Measurements from ENCODE around the gene SLC25A45. TPM values are rescaled to one million over a fixed set of nuclear protein-coding genes. Genes with fewer than 3 reads are reported as not detected.
A peak's percentile ranks its signal among the peaks of the same experiment; 100 is the strongest.

SLC25A45 gene
- total and polyA plus RNA-seq, 2 experiments from 2014 or later = 0.10 to 0.74 TPM

DNA sequence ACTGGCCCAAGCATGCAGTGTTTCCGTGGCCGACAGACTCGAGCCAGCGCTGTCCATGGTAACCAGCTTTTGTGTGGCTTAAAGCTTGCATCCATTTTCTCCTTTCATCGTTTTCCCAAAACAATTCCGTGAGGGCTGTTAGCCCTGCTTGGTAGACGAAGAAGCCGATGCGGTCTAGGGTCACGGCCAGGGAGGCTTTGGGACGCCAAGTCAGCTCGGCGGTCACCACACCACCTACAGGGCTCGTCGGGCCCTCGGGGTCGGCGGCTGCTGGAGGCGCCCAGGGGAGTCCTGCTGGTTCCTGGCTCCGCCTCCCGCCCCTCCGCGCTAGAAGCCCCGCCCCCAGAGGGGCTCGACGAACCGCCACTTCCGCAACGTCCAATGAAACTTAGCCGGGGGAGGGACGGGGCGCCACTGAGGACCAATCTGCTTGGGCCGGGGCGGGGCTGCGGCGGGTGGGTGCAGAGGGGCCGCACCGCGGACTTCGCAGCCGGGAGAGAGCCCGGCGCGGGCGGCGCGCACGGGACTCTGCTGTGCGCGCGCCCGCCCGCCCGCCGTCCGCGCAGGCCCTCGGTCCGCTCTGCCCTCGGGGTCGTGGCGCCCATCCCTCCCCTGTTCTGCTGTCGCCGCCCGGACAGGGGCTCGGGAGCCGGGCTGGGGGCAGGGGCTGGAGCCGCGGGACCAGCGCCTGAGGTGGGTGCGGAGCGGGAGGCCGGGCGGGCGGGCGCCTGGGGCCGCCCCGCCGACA, 28.0 kb downstream of the SLC25A45 start, which contains the start of gene TIGD3:
TSS of gene TIGD3 (plus strand) at position 487 of the 748 bp plus-strand sequence. CDS start 1,058 bp downstream, outside the sequence.
- H2AFZ ChIP-seq = peak within 1 kb of the TSS; percentile 98

DNA sequence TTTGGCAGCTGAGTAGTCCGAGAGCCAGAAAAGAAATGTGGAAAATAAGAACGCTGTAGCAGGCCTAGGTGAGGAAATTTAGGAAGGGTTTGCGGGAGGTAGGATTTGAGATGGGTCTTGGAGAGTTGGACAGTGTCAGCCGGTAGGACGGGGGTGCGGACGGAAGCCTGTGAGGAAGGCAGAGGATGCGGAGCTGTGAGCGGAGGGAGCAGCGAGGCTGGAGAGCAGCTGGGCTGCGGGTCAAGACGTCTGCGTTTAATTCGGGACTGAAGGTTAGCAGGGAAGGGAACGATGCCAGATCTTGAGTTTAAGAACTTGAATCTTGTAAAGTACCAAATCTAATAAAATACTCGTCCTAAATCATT, 28.6 kb downstream of the SLC25A45 start:
- peaks cover 37% of the 10 kb centered on the region for H3K27me3 Mint-ChIP-seq (ENCODE audit: insufficient read depth, low read depth, poor library complexity)
- ATAC-seq (peak; percentile 37), DNase-seq (ENCODE audit: low spot score) (no peak)
- H3K27ac Mint-ChIP-seq = no peak overlapping the region
- 0 out of 2 replicates have a peak overlapping the region, but pooled peaks have one; percentile 3 for H3K27ac ChIP-seq (ENCODE audit: low read depth)
- TF ChIP-seq STAT1 (IDR thresholded peaks at IDR 0.05; ENCODE audit: unreplicated experiment) (no peak), POLR2AphosphoS5 (IDR thresholded peaks at IDR 0.05; ENCODE audit: low read depth) (peak; percentile 45; the same call in 1 of the 2 replicates)
- H3K4me3 ChIP-seq = peak overlapping the region; percentile 92
- H3K4me3 Mint-ChIP-seq = peak overlapping the region; percentile 69
- peaks cover 10% of the 10 kb centered on the region for H3K4me1 Mint-ChIP-seq
- 0 out of 2 replicates have a peak overlapping the region, but pooled peaks have one; percentile 85 for H2AFZ ChIP-seq
- H4K20me1 ChIP-seq (replicated peaks; ENCODE audit: insufficient read depth) = peaks cover 7% of the 10 kb centered on the region; the same call in 1 of the 2 replicates
- H3K4me2 ChIP-seq = peak overlapping the region; percentile 99
- H3K9me2 ChIP-seq (ENCODE audit: insufficient read depth) = no peaks in the 10 kb centered on the region
- H3F3A ChIP-seq (replicated peaks; ENCODE audit: low read depth) = peaks cover 16% of the 10 kb centered on the region
- H3K79me2 ChIP-seq (replicated peaks; ENCODE audit: insufficient read depth) = no peaks in the 10 kb centered on the region
- H3K36me3 ChIP-seq (ENCODE audit: insufficient read depth) = peaks cover 19% of the 10 kb centered on the region
- H3K4me1 ChIP-seq (ENCODE audit: insufficient read depth) = peaks cover 6% of the 10 kb centered on the region; the same call in 1 of the 2 replicates
- no peaks in the 10 kb centered on the region for H3K9me3 Mint-ChIP-seq
- peaks cover 38% of the 10 kb centered on the region for H3K36me3 Mint-ChIP-seq (ENCODE audit: low read depth)
- H3K27me3 ChIP-seq (ENCODE audit: insufficient read depth) = peaks cover 31% of the 10 kb centered on the region

More for the DNA sequence above, 28.0 kb downstream of the SLC25A45 start, which contains the start of gene TIGD3:
- H3F3A ChIP-seq (replicated peaks; ENCODE audit: low read depth) = peaks cover 14% of the 10 kb centered on the region
- 0 out of 2 replicates have a peak within 1 kb of the TSS, but pooled peaks have one; percentile 3 for H3K27ac ChIP-seq (ENCODE audit: low read depth)
- DNase-seq (ENCODE audit: low spot score) (peak; percentile 99), ATAC-seq (peak; percentile 86)
- TF ChIP-seq CREB1 (CRISPR knock-in tag; IDR thresholded peaks at IDR 0.05; ENCODE audit: low read depth) = no peak
- no peak for TF ChIP-seq STAT1 (IDR thresholded peaks at IDR 0.05; ENCODE audit: unreplicated experiment)
- TF ChIP-seq, protein P1, sequence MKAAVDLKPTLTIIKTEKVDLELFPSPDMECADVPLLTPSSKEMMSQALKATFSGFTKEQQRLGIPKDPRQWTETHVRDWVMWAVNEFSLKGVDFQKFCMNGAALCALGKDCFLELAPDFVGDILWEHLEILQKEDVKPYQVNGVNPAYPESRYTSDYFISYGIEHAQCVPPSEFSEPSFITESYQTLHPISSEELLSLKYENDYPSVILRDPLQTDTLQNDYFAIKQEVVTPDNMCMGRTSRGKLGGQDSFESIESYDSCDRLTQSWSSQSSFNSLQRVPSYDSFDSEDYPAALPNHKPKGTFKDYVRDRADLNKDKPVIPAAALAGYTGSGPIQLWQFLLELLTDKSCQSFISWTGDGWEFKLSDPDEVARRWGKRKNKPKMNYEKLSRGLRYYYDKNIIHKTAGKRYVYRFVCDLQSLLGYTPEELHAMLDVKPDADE (IDR thresholded peaks at IDR 0.05) = no peak
- TF ChIP-seq NANOG (IDR thresholded peaks at IDR 0.05; ENCODE audit: borderline replicate concordance) = no peak
- TF ChIP-seq JUNB (IDR thresholded peaks at IDR 0.05; ENCODE audit: unreplicated experiment) = no peak
- peak; percentile 49; the same call in 1 of the 2 replicates for TF ChIP-seq POLR2AphosphoS5 (IDR thresholded peaks at IDR 0.05; ENCODE audit: low read depth)
- no peak for TF ChIP-seq EZH2 (IDR thresholded peaks at IDR 0.05; ENCODE audit: low read depth, unreplicated experiment)
- TF ChIP-seq, protein P2, sequence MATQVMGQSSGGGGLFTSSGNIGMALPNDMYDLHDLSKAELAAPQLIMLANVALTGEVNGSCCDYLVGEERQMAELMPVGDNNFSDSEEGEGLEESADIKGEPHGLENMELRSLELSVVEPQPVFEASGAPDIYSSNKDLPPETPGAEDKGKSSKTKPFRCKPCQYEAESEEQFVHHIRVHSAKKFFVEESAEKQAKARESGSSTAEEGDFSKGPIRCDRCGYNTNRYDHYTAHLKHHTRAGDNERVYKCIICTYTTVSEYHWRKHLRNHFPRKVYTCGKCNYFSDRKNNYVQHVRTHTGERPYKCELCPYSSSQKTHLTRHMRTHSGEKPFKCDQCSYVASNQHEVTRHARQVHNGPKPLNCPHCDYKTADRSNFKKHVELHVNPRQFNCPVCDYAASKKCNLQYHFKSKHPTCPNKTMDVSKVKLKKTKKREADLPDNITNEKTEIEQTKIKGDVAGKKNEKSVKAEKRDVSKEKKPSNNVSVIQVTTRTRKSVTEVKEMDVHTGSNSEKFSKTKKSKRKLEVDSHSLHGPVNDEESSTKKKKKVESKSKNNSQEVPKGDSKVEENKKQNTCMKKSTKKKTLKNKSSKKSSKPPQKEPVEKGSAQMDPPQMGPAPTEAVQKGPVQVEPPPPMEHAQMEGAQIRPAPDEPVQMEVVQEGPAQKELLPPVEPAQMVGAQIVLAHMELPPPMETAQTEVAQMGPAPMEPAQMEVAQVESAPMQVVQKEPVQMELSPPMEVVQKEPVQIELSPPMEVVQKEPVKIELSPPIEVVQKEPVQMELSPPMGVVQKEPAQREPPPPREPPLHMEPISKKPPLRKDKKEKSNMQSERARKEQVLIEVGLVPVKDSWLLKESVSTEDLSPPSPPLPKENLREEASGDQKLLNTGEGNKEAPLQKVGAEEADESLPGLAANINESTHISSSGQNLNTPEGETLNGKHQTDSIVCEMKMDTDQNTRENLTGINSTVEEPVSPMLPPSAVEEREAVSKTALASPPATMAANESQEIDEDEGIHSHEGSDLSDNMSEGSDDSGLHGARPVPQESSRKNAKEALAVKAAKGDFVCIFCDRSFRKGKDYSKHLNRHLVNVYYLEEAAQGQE (IDR thresholded peaks at IDR 0.05; ENCODE audit: unreplicated experiment) = peak; percentile 95
- H4K20me1 ChIP-seq (replicated peaks; ENCODE audit: insufficient read depth) = peaks cover 7% of the 10 kb centered on the region; the same call in 1 of the 2 replicates
- H3K27me3 ChIP-seq (ENCODE audit: insufficient read depth) = peaks cover 31% of the 10 kb centered on the region
- peak within 1 kb of the TSS; percentile 92 for H3K4me3 ChIP-seq
- Mint-ChIP-seq H3K9me3 (no peaks in the 10 kb centered on the region), H3K27ac (no peak within 1 kb of the TSS), H3K27me3 (ENCODE audit: insufficient read depth, low read depth, poor library complexity) (peaks cover 37% of the 10 kb centered on the region), H3K4me3 (peak within 1 kb of the TSS; percentile 84), H3K36me3 (ENCODE audit: low read depth) (peaks cover 33% of the 10 kb centered on the region), H3K4me1 (peaks cover 10% of the 10 kb centered on the region)
- peak within 1 kb of the TSS; percentile 99 for H3K4me2 ChIP-seq
- no peaks in the 10 kb centered on the region for H3K9me2 ChIP-seq (ENCODE audit: insufficient read depth)
- H3K36me3 ChIP-seq (ENCODE audit: insufficient read depth) = peaks cover 13% of the 10 kb centered on the region
- peaks cover 6% of the 10 kb centered on the region; the same call in 1 of the 2 replicates for H3K4me1 ChIP-seq (ENCODE audit: insufficient read depth)
- H3K79me2 ChIP-seq (replicated peaks; ENCODE audit: insufficient read depth) = no peaks in the 10 kb centered on the region

Data from GM23338 (cell line).